GM21825 (cell line): Measurements from ENCODE around the gene FAM219B.

ENCODE experiments used
- ATAC-seq: cut with Tn5 transposase; IDR thresholded peaks from one replicate; pipeline ENCODE4 v1.9.1; 2021; ENCODE audit warnings: mild to moderate bottlenecking, moderate library complexity; ENCODE audit not compliant: unreplicated experiment

The FAM219B gene

GRCh38 chr15:74878273-74878672, 28.4 kb downstream of the FAM219B start:
- no peak for ATAC-seq

GRCh38 chr15:74873756-74874424, 32.8 kb downstream of the FAM219B start:
- no peak for ATAC-seq

GRCh38 chr15:74873036-74873755, 33.5 kb downstream of the FAM219B start, which contains the start of gene SCAMP2:
Gene SCAMP2 (minus strand): TSS chr15:74873365. CDS start chr15:74873255, 110 bp downstream.
- ATAC-seq = peak; percentile 71

- no peak for ATAC-seq
Measured at GRCh38 chr15:74872702-74873035, 34.0 kb downstream of the FAM219B start.

GRCh38 chr15:74870436-74871215, 36.0 kb downstream of the FAM219B start:
- ATAC-seq = no peak

- ATAC-seq = peak; percentile 43
Measured at GRCh38 chr15:74869726-74870407, 36.8 kb downstream of the FAM219B start.

GRCh38 chr15:74869372-74869725, 37.3 kb downstream of the FAM219B start:
- no peak for ATAC-seq

- no peak for ATAC-seq
Measured at GRCh38 chr15:74868059-74868458, 38.6 kb downstream of the FAM219B start.

GRCh38 chr15:74867466-74868038, 39.1 kb downstream of the FAM219B start:
- no peak for ATAC-seq

GRCh38 chr15:74866090-74866489, 40.6 kb downstream of the FAM219B start:
- no peak for ATAC-seq

- ATAC-seq = no peak
Measured at GRCh38 chr15:74865316-74865715, 41.3 kb downstream of the FAM219B start.

- ATAC-seq = no peak
Measured at GRCh38 chr15:74864296-74864695, 42.4 kb downstream of the FAM219B start.

GRCh38 chr15:74863239-74864056, 43.2 kb downstream of the FAM219B start:
- no peak for ATAC-seq

- ATAC-seq = no peak
Measured at GRCh38 chr15:74858369-74858740, 48.3 kb downstream of the FAM219B start.

GRCh38 chr15:74857671-74858368, 48.8 kb downstream of the FAM219B start:
- peak; percentile 15 for ATAC-seq

- peak; percentile 75 for ATAC-seq
Measured at GRCh38 chr15:74857082-74857655, 49.5 kb downstream of the FAM219B start.

- ATAC-seq = no peak
Measured at GRCh38 chr15:74856537-74856936, 50.1 kb downstream of the FAM219B start.

GRCh38 chr15:74855857-74856256, 50.8 kb downstream of the FAM219B start:
- no peak for ATAC-seq

- no peak for ATAC-seq
Measured at GRCh38 chr15:74854453-74855022, 52.1 kb downstream of the FAM219B start.
